Activated B cell treated with CpG ODN at 0.5 μM for 24 hours (primary cell): Measurements from ENCODE around the gene MARCHF6. TPM values are rescaled to one million over a fixed set of nuclear protein-coding genes. Genes with fewer than 3 reads are reported as not detected.
"Not testable (repeated sequence)": the region's sequence is repeated elsewhere in the genome, so short reads cannot be mapped to it uniquely, and the experiment has no call there.

Source experiments
- ATAC-seq: fragments of 200-7000 bp; cut with Tn5 transposase; one replicate; pipeline ENCODE4 v1.10.0; 2021; ENCODE audit warnings: low read depth, mild to moderate bottlenecking, moderate library complexity
- CTCF ChIA-PET: fragments of 350-600 bp; sonication (Branson Sonifier 250); formaldehyde crosslinking; loops from one replicate; lab custom pipeline; 2021; ENCODE audit warnings: antibody characterized with exemption; lab: Charles Lee
- POLR2A ChIA-PET: fragments of 350-600 bp; sonication (Branson Sonifier 250); formaldehyde crosslinking; loops from one replicate; lab custom pipeline; 2021; ENCODE audit warnings: antibody characterized with exemption; lab: Charles Lee
- DNase-seq: peaks from one replicate; pipeline ENCODE4 v3.0.0; 2022
- H3K27ac Mint-ChIP-seq: one replicate; pipeline ENCODE4 v1.8.0; 2020; ENCODE audit warnings: mixed read lengths
- H3K27me3 Mint-ChIP-seq: one replicate; pipeline ENCODE4 v1.8.0; 2021; ENCODE audit warnings: mixed read lengths
- H3K36me3 Mint-ChIP-seq: one replicate; pipeline ENCODE4 v1.8.0; 2021; ENCODE audit warnings: low read depth, mixed read lengths
- H3K4me1 Mint-ChIP-seq: one replicate; pipeline ENCODE4 v1.8.0; 2021; ENCODE audit warnings: mixed read lengths
- H3K4me3 Mint-ChIP-seq: one replicate; pipeline ENCODE4 v1.8.0; 2020; ENCODE audit warnings: mild to moderate bottlenecking, mixed read lengths
- H3K9me3 Mint-ChIP-seq: one replicate; pipeline ENCODE4 v1.8.0; 2020; ENCODE audit warnings: mixed read lengths
- CTCF ChIP-seq: fragments of 200-600 bp; IDR thresholded peaks from one replicate; pipeline ENCODE4 v1.8.0; 2022; ENCODE audit warnings: antibody characterized with exemption, mild to moderate bottlenecking
- intact Hi-C: fragments of 100-400 bp; cut with micrococcal nuclease; formaldehyde crosslinking; loops from one replicate; pipeline ENCODE4 v1.15.1; 2024
- total RNA-seq: library from RNA; stranded (reverse); gene quantifications from 2 replicates; pipeline ENCODE4 v1.2.3, GENCODE V29; 2022

Gene MARCHF6
- total RNA-seq, 1 donor from 2014 or later: 124 TPM

- peaks cover 32% of the 10 kb centered on the region for H3K27me3 Mint-ChIP-seq
- H3K4me1 Mint-ChIP-seq: peaks cover 11% of the 10 kb centered on the region
- POLR2A ChIA-PET: interaction anchor here (0.5 to 0.7 kb wide), 2 partner anchors 336 to 1997 kb away, joined by 3 read pairs; no protein-coding TSS in a partner anchor
Observed at GRCh38 chr5:10307206-10308148, 46.0 kb upstream of the MARCHF6 start, which contains the start of gene CMBL. Gene CMBL (minus strand): TSS chr5:10307902. CDS start chr5:10290762, 17,140 bp downstream.

GRCh38 chr5:10308844-10309243 is 44.7 kb upstream of the MARCHF6 start:
- intact Hi-C loops: no loop called here
- H3K36me3 Mint-ChIP-seq: no peaks in the 10 kb centered on the region
- POLR2A ChIA-PET: interaction anchor here (0.9 kb wide), 1 partner anchor 44 kb away, joined by 3 read pairs; the partner anchor contains the start of gene MARCHF6
- peak overlapping the region; percentile 35 for H3K4me3 Mint-ChIP-seq
- H3K4me1 Mint-ChIP-seq: peaks cover 11% of the 10 kb centered on the region
- CTCF ChIA-PET: no interaction called here
- TF ChIP-seq CTCF: no peak
- H3K27ac Mint-ChIP-seq: no peak overlapping the region
- DNase-seq (no peak), ATAC-seq (no peak)
- H3K9me3 Mint-ChIP-seq: no peaks in the 10 kb centered on the region
- peaks cover 34% of the 10 kb centered on the region for H3K27me3 Mint-ChIP-seq

More at GRCh38 chr5:10307206-10308148, 46.0 kb upstream of the MARCHF6 start, which contains the start of gene CMBL:
- Mint-ChIP-seq H3K36me3 (no peaks in the 10 kb centered on the region), H3K9me3 (no peaks in the 10 kb centered on the region), H3K4me3 (peak within 1 kb of the TSS; percentile 73), H3K27ac (no peak within 1 kb of the TSS)
- DNase-seq (peak; percentile 25), ATAC-seq (peak; percentile 67)
- CTCF ChIA-PET: no interaction called here
- intact Hi-C loops: no loop called here
- TF ChIP-seq CTCF: no peak

- Mint-ChIP-seq H3K27me3 (peaks cover 29% of the 10 kb centered on the region), H3K36me3 (no peaks in the 10 kb centered on the region), H3K9me3 (no peaks in the 10 kb centered on the region), H3K4me1 (peaks cover 11% of the 10 kb centered on the region), H3K4me3 (no peak overlapping the region), H3K27ac (no peak overlapping the region)
- CTCF ChIA-PET: no interaction called here
- POLR2A ChIA-PET: no interaction called here
- intact Hi-C loops: loop anchor here (2.0 kb wide), 1 partner anchor 43 kb away; the partner anchor contains the start of gene MARCHF6
- ATAC-seq: no peak
- no peak for TF ChIP-seq CTCF
- DNase-seq: no peak
Observed at GRCh38 chr5:10310066-10310779, 43.3 kb upstream of the MARCHF6 start.

GRCh38 chr5:10310835-10311570 is 42.5 kb upstream of the MARCHF6 start:
- peaks cover 11% of the 10 kb centered on the region for H3K4me1 Mint-ChIP-seq
- intact Hi-C loops: loop anchor here (2.0 kb wide), 1 partner anchor 42 kb away; the partner anchor contains the start of gene MARCHF6
- CTCF ChIA-PET: not testable (repeated sequence)

More at GRCh38 chr5:10310835-10311570, 42.5 kb upstream of the MARCHF6 start:
- H3K27me3 Mint-ChIP-seq: peaks cover 27% of the 10 kb centered on the region
- H3K36me3 Mint-ChIP-seq, H3K4me3 Mint-ChIP-seq, DNase-seq, H3K9me3 Mint-ChIP-seq, H3K27ac Mint-ChIP-seq, ATAC-seq, POLR2A ChIA-PET: not testable (repeated sequence)
